Pancreas (tissue), 10 donors: Measurements from ENCODE around the gene TMEM123. TPM values are rescaled to one million over a fixed set of nuclear protein-coding genes. Genes with fewer than 3 reads are reported as not detected.

Experiments
- ATAC-seq, 4 donors: fragments of 200-7000 bp; cut with Tn5 transposase; one replicate each; pipeline versions ENCODE4 v1.8.0 to v1.9.1; 2020; ENCODE audit warnings: mild to moderate bottlenecking in 4 of 4, moderate library complexity in 4 of 4
- DNase-seq, 6 donors: peaks; one replicate each; pipeline ENCODE4 v3.0.0-alpha.2; 2020
- FAIRE-seq: peaks from 2 replicates; lab custom pipeline; 2012; peaks lifted over from hg19 to GRCh38; lab: Jason Lieb, UNC
- H3K27ac ChIP-seq, 4 donors: fragments of 200-600 bp; sonication (generic); 1 replicate in 3 of 4; 2 replicates in 1 of 4; pipeline versions ENCODE4 v1.5.0 to v1.8.0; 2020
- H3K27me3 ChIP-seq, 4 donors: fragments of 200-600 bp; one replicate each; pipeline ENCODE4 v1.8.0; 2021
- H3K36me3 ChIP-seq, 3 donors: fragments of 200-600 bp; sonication (generic) in 1 of 3; one replicate each; pipeline versions ENCODE4 v1.5.0 to v1.8.0; 2020 to 2021
- H3K4me1 ChIP-seq, 3 donors: fragments of 200-600 bp; one replicate each; pipeline ENCODE4 v1.8.0; 2021
- H3K4me3 ChIP-seq, 4 donors: fragments of 200-600 bp; sonication (generic) in 2 of 4; one replicate each; pipeline versions ENCODE4 v1.5.0 to v1.8.0; 2020 to 2021
- H3K9me3 ChIP-seq, 4 donors: fragments of 200-600 bp; one replicate each; pipeline ENCODE4 v1.8.0; 2021
- CTCF ChIP-seq, 4 donors: fragments of 200-600 bp; sonication (generic) in 3 of 4; IDR thresholded peaks; one replicate each; pipeline versions ENCODE4 v1.5.0 to v1.8.0; 2021; ENCODE audit warnings: antibody characterized with exemption in 4 of 4
- WGBS, 2 donors: extraction: QIAGEN DNeasy Blood & Tissue Kit; methylation state at CpG; one replicate each; pipeline ENCODE4 v1.1.7; 2013; 5-methylcytosine and 5-hydroxymethylcytosine counted together
- intact Hi-C, 3 donors: fragments of 100-400 bp; cut with DNase I; formaldehyde crosslinking; loops; one replicate each; pipeline versions ENCODE4 v1.11.1 to v1.14.2; 2022
- polyA plus RNA-seq, 2 donors: library from polyadenylated mRNA; stranded (reverse); fragments of 200-250 nt; gene quantifications; one replicate each; pipeline ENCODE4 v1.2.3, GENCODE V29; 2013
- total RNA-seq, 6 donors: library from RNA; stranded (reverse); fragmentation: NEBNext Ultra II Directional in 4 of 6; extraction: Animal tissue kit (Norgen Biotek cat#: 25700) in 4 of 6; gene quantifications; one replicate each; pipeline versions ENCODE4 v1.2.1 to v1.2.4, GENCODE V29; 2021 to 2023
- donor health status: healthy with polysubstance abuse.
- donor health status: DM: no; HTN: no; CAD: no; lungs with moderate emphysema.
- donor health status: DM: no; HTN: no; CAD: no.
- donor health status: control.
- donor health status: control.
- donor health status: Bipolar disorder and iron deficiency.
- donor health status: DM: yes; HTN: yes; CAD: no.
- donor health status: DM: no; HTN: no; CAD: no.
- donor health status: DM: no; HTN: no; CAD: no.
- donor health status: DM: yes; HTN: yes; CAD: no.

Gene TMEM123
- total and polyA plus RNA-seq, 8 donors = 18.7 to 122 (median 55.2) TPM

- Histone ChIP-seq H3K4me1 (peaks cover 25 to 37% (median 35%) of the 10 kb centered on the region in 3 donors), H3K27ac (no peak overlapping the region), H3K36me3 (no peaks in the 10 kb centered on the region), H3K4me3 (no peak overlapping the region), H3K9me3 (no peaks in the 10 kb centered on the region), H3K27me3 (no peaks in the 10 kb centered on the region)
- FAIRE-seq (no peak), ATAC-seq (no peak), DNase-seq (no peak)
- intact Hi-C loops = no loop called here
- TF ChIP-seq CTCF (IDR thresholded peaks at IDR 0.05) = no peak
- WGBS, 2 donors = 97 to 99% methylated on average over 9 of the region's 9 CpGs
These were observed 11.5 kb upstream of the TMEM123 start for GRCh38 chr11:102464037-102464436.

DNA sequence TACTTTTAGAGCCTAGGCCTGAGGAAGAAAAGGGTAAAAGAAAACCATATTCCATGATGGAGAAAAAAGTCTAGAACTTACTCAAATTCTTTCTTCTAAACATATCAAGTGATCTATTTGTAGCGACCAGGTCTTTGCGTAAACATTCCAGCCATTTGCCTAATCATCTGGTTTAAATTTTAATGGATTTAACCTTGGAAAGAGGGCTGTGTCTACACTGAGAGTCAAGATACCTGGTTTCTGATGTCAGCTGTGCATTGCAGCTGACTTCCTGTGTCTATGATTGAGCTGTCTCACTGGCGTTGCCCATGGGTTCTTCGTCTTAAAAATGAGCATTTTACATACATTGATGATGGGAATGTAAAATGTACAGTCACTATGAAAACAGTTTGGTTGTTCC, 10.0 kb upstream of the TMEM123 start:
- ATAC-seq = peak; percentile 68 to 84 (median 77)
- FAIRE-seq = no peak

GRCh38 chr11:102459393-102459792, 6.8 kb upstream of the TMEM123 start:
- DNase-seq = no peak
- ATAC-seq = no peak

More for the DNA sequence above, 10.0 kb upstream of the TMEM123 start:
- 17 to 22% methylated on average over 4 of the region's 4 CpGs for WGBS, 2 donors
- no peak for TF ChIP-seq CTCF (IDR thresholded peaks at IDR 0.05)
- no peak overlapping the region for H3K4me3 ChIP-seq
- no peaks in the 10 kb centered on the region for H3K9me3 ChIP-seq
- peak overlapping the region in 1 of 4 donors; percentile 44 for H3K27ac ChIP-seq
- H3K36me3 ChIP-seq = no peaks in the 10 kb centered on the region
- intact Hi-C loops = no loop called here
- DNase-seq = peak in 2 of 6 donors; percentile 19 to 42
- peaks cover 22 to 26% (median 24%) of the 10 kb centered on the region in 3 donors for H3K4me1 ChIP-seq
- no peaks in the 10 kb centered on the region for H3K27me3 ChIP-seq

DNA sequence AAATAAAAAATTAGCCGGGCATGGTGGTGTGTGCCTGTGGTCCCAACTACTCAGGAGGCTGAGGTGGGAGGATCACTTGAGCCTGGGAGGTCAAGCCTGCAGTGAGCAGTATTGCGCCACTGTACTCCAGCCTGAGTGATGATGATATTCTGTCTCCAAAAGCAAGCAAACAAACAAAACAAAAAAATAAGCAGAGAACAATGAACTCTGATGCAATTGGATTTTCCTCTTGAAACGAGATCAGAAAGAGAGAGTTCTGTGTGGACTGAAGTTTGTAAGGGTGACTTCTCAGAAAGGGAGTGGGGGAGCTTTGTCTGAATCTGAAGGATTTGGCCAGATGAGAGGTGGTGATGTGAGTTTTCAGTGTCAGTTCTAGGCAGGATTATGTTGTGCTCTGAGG, 6.0 kb upstream of the TMEM123 start:
- Histone ChIP-seq H3K36me3 (no peaks in the 10 kb centered on the region), H3K4me1 (peaks cover 14 to 16% (median 14%) of the 10 kb centered on the region in 3 donors), H3K4me3 (no peak overlapping the region), H3K9me3 (no peaks in the 10 kb centered on the region), H3K27me3 (no peaks in the 10 kb centered on the region), H3K27ac (no peak overlapping the region)
- no peak for TF ChIP-seq CTCF (IDR thresholded peaks at IDR 0.05)
- WGBS, 2 donors = 89 to 90% methylated on average over 3 of the region's 3 CpGs
- intact Hi-C loops = no loop called here
- FAIRE-seq = no peak
- no peak for DNase-seq
- ATAC-seq = no peak

More at GRCh38 chr11:102459393-102459792, 6.8 kb upstream of the TMEM123 start:
- TF ChIP-seq CTCF (IDR thresholded peaks at IDR 0.05) = no peak
- intact Hi-C loops = no loop called here
- no peak overlapping the region for H3K27ac ChIP-seq
- no peaks in the 10 kb centered on the region for H3K27me3 ChIP-seq
- H3K36me3 ChIP-seq = no peaks in the 10 kb centered on the region
- no peak for FAIRE-seq
- H3K9me3 ChIP-seq = no peaks in the 10 kb centered on the region
- H3K4me3 ChIP-seq = no peak overlapping the region
- H3K4me1 ChIP-seq = peaks cover 14 to 16% (median 14%) of the 10 kb centered on the region in 3 donors

DNA sequence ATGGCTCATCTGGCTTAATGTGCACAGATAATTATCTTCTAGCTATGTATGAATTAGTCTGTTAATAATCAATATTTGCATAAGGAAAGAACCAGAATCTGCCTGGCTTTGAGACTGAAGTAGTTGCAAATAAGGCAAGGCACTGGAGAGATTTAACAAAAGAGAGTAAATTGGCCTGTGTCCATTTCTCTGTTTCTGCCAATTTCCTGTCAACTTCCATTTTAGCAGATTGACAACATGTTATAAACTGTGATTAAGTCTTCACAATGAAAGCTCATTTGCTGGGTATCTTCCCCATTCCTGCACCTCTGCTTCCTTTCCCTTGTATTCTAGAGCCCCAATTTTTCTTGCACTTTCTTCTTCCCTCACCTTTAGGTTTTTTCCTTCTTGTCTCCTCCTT, 5.3 kb upstream of the TMEM123 start:
- peaks cover 13 to 14% (median 13%) of the 10 kb centered on the region in 3 donors for H3K4me1 ChIP-seq
- FAIRE-seq (no peak), DNase-seq (no peak), ATAC-seq (no peak)
- H3K36me3 ChIP-seq = no peaks in the 10 kb centered on the region
- H3K27me3 ChIP-seq = no peaks in the 10 kb centered on the region
- no peak for TF ChIP-seq CTCF (IDR thresholded peaks at IDR 0.05)
- H3K9me3 ChIP-seq = no peaks in the 10 kb centered on the region
- intact Hi-C loops = no loop called here
- no peak overlapping the region for H3K4me3 ChIP-seq
- no peak overlapping the region for H3K27ac ChIP-seq
